SH-SY5Y (cell line): ENCODE data around the gene DRD2.

ENCODE experiments used
- GATA2 ChIP-seq: IDR thresholded peaks from 2 replicates; pipeline ENCODE4 v1.6.1; 2011; ENCODE audit warnings: mild to moderate bottlenecking, low read depth, low read length
- GATA3 ChIP-seq: IDR thresholded peaks from 2 replicates; pipeline ENCODE4 v1.6.1; 2011; ENCODE audit warnings: low read depth, mild to moderate bottlenecking, low read length, moderate library complexity

Gene DRD2

GRCh38 chr11:113440816-113441215 lies 34.4 kb downstream of the DRD2 start:
- no peak for TF ChIP-seq GATA2
- no peak for TF ChIP-seq GATA3

- TF ChIP-seq GATA3 (no peak; the same call in 1 of the 2 replicates), GATA2 (peak; percentile 75)
These were observed 38.4 kb downstream of the DRD2 start for GRCh38 chr11:113436672-113437252.

GRCh38 chr11:113435190-113435968 lies 39.8 kb downstream of the DRD2 start:
- no peak for TF ChIP-seq GATA3
- TF ChIP-seq GATA2: no peak

GRCh38 chr11:113431746-113432145 lies 43.5 kb downstream of the DRD2 start:
- TF ChIP-seq GATA3: no peak
- no peak for TF ChIP-seq GATA2

GRCh38 chr11:113426686-113427085 lies 48.5 kb downstream of the DRD2 start:
- TF ChIP-seq GATA3 (no peak), GATA2 (no peak)

GRCh38 chr11:113420808-113421207 lies 54.4 kb downstream of the DRD2 start:
- no peak for TF ChIP-seq GATA2
- no peak for TF ChIP-seq GATA3

- no peak for TF ChIP-seq GATA2
- no peak for TF ChIP-seq GATA3
These were observed 55.7 kb downstream of the DRD2 start for GRCh38 chr11:113419454-113420003.

GRCh38 chr11:113417428-113417827 lies 57.8 kb downstream of the DRD2 start:
- TF ChIP-seq GATA3 (no peak), GATA2 (no peak)

GRCh38 chr11:113415343-113415742 lies 59.9 kb downstream of the DRD2 start:
- TF ChIP-seq GATA3 (no peak), GATA2 (no peak)

- TF ChIP-seq GATA2 (no peak), GATA3 (no peak)
These were observed 62.5 kb downstream of the DRD2 start for GRCh38 chr11:113412675-113413074.

- no peak for TF ChIP-seq GATA3
These were observed 63.7 kb downstream of the DRD2 start for GRCh38 chr11:113411536-113411935.

GRCh38 chr11:113410414-113411135 lies 64.6 kb downstream of the DRD2 start:
- no peak for TF ChIP-seq GATA2
- TF ChIP-seq GATA3: no peak

GRCh38 chr11:113409526-113409925 lies 65.7 kb downstream of the DRD2 start:
- no peak for TF ChIP-seq GATA2
- no peak for TF ChIP-seq GATA3

GRCh38 chr11:113408887-113409286 lies 66.3 kb downstream of the DRD2 start:
- no peak for TF ChIP-seq GATA2
- TF ChIP-seq GATA3: no peak

- TF ChIP-seq GATA2 (no peak), GATA3 (no peak)
These were observed 67.0 kb downstream of the DRD2 start for GRCh38 chr11:113408206-113408605.
